Thoracic aorta (tissue), 2 donors: ENCODE measurements around the gene OLIG3. TPM values are rescaled to one million over a fixed set of nuclear protein-coding genes. Genes with fewer than 3 reads are reported as not detected.

Source experiments
- ATAC-seq: fragments of 150-250 bp; one replicate; pipeline ENCODE4 v1.8.0; 2017; ENCODE audit warnings: low read depth; ENCODE audit not compliant: insufficient number of reproducible peaks, low FRiP score
- DNase-seq: peaks from one replicate; pipeline ENCODE4 v3.0.0-alpha.2; 2020; ENCODE audit warnings: low spot score
- H3K27ac ChIP-seq, 2 donors: fragments of 200-600 bp; sonication (generic); 1 replicate in 1 of 2; 2 replicates in 1 of 2; pipeline ENCODE4 v1.5.1; 2016; ENCODE audit warnings: mild to moderate bottlenecking in 2 of 2, moderate library complexity in 2 of 2
- H3K27me3 ChIP-seq: fragments of 200-600 bp; sonication (generic); replicated peaks from 2 replicates; pipeline ENCODE4 v1.6.0; 2016; ENCODE audit warnings: mild to moderate bottlenecking; ENCODE audit not compliant: insufficient read depth
- H3K36me3 ChIP-seq: fragments of 200-600 bp; sonication (generic); one replicate; pipeline ENCODE4 v1.5.1; 2016
- H3K4me1 ChIP-seq, 2 donors: fragments of 200-600 bp; sonication (generic); 1 replicate in 1 of 2; 2 replicates in 1 of 2; pipeline versions ENCODE4 v1.5.1 to v1.6.0; 2016; ENCODE audit warnings: low read depth in 2 of 2, mild to moderate bottlenecking in 1 of 2; ENCODE audit not compliant: control insufficient read depth in 1 of 2
- H3K4me3 ChIP-seq: fragments of 200-600 bp; sonication (generic); 2 replicates; pipeline ENCODE4 v1.5.1; 2016; ENCODE audit warnings: mild to moderate bottlenecking
- H3K9me3 ChIP-seq: fragments of 200-600 bp; sonication (generic); 2 replicates; pipeline ENCODE4 v1.5.1; 2016
- total RNA-seq, 2 donors: library from RNA; depleted of rRNA; stranded (reverse); fragments of >200 nt; gene quantifications; one replicate each; pipeline versions ENCODE4 v1.1.0 to v1.2.3, GENCODE V29; 2016
- TF ChIP-seq, protein P1 (sequence below): fragments of 200-600 bp; sonication (generic); IDR thresholded peaks from one replicate; pipeline ENCODE4 v1.5.1; 2019; ENCODE audit warnings: antibody characterized with exemption

The OLIG3 gene
- total RNA-seq, 2 donors from 2014 or later, result not detected

DNA sequence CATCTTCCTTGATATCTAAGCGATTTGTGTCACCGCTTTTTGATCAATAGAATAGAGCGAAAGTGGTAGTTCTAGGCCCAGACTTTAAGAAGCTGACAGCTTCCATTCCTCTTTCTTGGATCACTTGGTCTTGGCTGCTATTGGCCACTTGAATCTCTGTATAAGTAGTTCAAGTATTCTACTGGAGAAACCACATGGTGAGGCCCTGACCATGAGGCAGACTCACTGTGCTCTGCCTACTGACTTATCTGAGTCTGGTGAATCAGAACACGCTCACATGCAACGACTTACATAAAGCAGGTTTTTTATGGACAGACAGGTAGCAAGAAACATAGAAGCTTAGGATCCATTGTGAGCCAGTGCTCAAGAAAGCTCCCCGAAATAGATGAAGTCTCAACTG, 27.0 kb downstream of the OLIG3 start:
- no peaks in the 10 kb centered on the region for H3K9me3 ChIP-seq
- H3K4me1 ChIP-seq, result no peaks in the 10 kb centered on the region
- no peaks in the 10 kb centered on the region for H3K36me3 ChIP-seq
- TF ChIP-seq, protein P1, sequence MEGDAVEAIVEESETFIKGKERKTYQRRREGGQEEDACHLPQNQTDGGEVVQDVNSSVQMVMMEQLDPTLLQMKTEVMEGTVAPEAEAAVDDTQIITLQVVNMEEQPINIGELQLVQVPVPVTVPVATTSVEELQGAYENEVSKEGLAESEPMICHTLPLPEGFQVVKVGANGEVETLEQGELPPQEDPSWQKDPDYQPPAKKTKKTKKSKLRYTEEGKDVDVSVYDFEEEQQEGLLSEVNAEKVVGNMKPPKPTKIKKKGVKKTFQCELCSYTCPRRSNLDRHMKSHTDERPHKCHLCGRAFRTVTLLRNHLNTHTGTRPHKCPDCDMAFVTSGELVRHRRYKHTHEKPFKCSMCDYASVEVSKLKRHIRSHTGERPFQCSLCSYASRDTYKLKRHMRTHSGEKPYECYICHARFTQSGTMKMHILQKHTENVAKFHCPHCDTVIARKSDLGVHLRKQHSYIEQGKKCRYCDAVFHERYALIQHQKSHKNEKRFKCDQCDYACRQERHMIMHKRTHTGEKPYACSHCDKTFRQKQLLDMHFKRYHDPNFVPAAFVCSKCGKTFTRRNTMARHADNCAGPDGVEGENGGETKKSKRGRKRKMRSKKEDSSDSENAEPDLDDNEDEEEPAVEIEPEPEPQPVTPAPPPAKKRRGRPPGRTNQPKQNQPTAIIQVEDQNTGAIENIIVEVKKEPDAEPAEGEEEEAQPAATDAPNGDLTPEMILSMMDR, result no peak
- ATAC-seq (no peak), DNase-seq (no peak)
- no peak overlapping the region for H3K4me3 ChIP-seq
- H3K27me3 ChIP-seq, result no peaks in the 10 kb centered on the region
- no peak overlapping the region for H3K27ac ChIP-seq

DNA sequence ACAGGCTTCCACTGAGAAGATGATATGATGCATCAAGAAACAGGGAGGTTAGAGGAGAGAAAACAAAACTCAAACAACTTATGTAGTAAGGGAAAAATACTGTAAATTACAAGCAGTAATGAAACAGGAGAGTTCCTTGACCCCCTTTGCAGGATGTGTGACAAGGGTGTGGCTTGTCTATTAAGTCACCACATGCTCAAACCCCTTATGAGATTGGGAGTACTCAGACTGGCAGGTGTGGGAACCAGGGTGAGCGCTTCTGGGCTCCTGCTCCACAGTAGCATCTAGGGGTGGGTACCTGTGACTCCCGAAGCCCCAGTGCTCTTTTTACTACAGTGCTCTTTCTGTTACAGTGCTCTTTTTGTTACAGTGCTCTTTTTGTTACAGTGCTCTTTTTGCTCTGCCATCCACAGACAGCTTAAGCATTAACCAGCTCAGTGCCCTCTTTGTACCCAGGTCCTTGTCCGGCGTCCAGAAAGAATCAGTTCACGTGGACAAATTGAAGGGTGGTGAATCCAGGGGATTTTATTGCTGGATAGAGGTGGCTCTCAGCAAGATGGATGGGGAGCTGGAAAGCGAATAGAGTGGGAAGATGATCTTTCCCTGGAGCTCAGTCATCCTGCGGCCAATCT, 28.7 kb downstream of the OLIG3 start:
- H3K4me1 ChIP-seq, result no peaks in the 10 kb centered on the region
- H3K36me3 ChIP-seq, result no peaks in the 10 kb centered on the region
- H3K9me3 ChIP-seq, result no peaks in the 10 kb centered on the region
- ATAC-seq (no peak), DNase-seq (no peak)
- TF ChIP-seq, protein P1, result no peak
- no peak overlapping the region for H3K27ac ChIP-seq
- no peaks in the 10 kb centered on the region for H3K27me3 ChIP-seq
- no peak overlapping the region for H3K4me3 ChIP-seq

DNA sequence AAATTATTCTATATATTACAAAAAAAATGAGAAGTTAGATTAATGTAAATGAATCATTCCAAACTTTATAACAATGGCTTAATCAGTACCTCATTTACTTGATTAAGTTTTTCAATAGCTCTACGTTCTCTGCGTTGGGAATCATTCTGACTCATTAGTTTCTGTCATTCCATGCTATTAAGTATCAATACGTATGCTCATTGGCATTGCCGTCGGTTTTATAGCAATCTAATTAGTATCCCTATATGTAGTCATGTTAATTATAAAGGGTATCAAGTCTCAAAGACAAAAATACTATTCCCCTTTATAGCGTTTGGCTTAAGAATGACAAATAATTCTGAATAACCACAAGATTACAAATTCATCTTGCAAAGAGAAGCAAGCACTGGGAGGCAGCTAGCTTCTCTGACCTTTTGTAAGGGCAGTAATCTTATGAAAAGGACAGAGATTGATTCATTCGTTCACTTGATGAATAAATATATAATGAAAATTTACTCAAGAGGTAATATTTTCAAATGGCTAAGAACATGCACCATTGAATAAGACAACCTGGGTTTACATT, 41.8 kb downstream of the OLIG3 start:
- Histone ChIP-seq H3K4me1 (no peaks in the 10 kb centered on the region), H3K36me3 (no peaks in the 10 kb centered on the region), H3K4me3 (no peak overlapping the region), H3K27ac (no peak overlapping the region), H3K9me3 (no peaks in the 10 kb centered on the region), H3K27me3 (no peaks in the 10 kb centered on the region)
- TF ChIP-seq, protein P1, result no peak
- no peak for DNase-seq
- ATAC-seq, result no peak

DNA sequence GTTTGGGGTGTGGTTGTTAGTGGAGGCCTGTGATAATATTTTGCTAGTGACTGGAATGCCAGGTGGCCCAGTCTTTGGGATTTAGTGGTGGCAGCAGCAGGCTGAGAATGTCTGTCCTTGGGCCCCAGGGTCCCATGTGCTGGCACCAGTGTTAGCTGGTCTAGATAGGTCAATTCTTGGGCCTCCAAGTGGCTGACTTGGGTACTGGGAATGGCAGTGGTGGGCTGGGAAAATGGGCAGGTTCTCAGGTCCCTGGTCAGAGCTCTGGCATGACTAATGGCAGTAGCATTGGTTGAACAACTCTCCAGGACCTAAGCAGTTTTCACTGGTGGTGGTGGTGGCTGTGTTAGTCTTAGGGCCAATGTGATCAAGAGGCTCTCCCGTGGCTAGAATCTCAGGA, 50.3 kb downstream of the OLIG3 start:
- ATAC-seq, result no peak
- TF ChIP-seq, protein P1, result no peak

More for the DNA sequence above, 50.3 kb downstream of the OLIG3 start:
- Histone ChIP-seq H3K4me1 (no peaks in the 10 kb centered on the region), H3K36me3 (no peaks in the 10 kb centered on the region), H3K27me3 (no peaks in the 10 kb centered on the region), H3K4me3 (no peak overlapping the region), H3K27ac (no peak overlapping the region), H3K9me3 (no peaks in the 10 kb centered on the region)
- DNase-seq, result no peak
